ENCODE measurements around the gene LAMB3. TPM values are rescaled to one million over a fixed set of nuclear protein-coding genes. Genes with fewer than 3 reads are reported as not detected.

The LAMB3 gene
- total and polyA plus RNA-seq, 3 donors from 2014 or later = 1.6 to 2.0 (median 1.7) TPM

DNA sequence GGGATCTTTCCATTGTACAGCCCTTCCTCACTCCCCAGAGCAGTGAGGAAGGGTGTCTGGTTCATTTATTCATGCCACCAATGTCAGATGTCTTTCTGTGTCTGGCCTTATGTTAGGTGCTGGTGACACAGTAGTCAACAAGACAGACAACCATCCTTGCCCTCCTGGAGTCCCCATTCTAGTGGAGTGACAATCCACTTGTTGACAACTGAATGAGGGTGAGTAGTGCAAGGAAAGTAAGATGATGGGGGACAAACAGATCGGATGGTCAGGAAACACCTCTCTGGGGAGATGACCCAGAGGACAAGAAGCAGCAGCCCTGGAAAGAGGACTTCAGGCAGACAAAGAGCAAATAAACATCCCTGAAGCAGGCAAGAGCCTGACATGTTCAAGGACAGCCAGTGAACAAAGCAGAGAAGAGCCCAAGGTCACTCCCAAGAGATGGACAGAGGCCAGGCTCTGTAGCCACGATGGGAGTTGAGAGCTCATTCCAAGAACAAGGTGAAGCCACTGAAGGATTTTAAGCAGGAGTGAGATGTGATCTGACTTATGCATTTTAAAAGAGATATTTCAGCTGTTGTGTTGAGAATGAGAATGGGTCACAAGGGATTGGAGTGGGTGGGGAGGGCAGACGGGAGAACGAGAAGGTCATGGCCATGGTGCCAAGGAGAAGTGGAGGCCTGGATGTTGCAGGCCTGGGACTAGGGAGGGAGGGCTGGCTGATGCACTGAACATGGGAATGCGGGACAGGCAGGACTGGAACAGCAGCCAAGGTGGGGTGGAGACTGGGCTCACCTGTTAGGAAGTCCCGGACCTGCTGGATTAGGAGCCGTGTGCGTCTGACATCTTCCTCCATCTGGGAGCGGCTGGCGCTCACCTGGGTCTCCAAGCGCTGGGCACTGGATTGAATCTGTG is 30.2 kb downstream of the LAMB3 start:
- no peak overlapping the region for H3K27ac ChIP-seq
- WGBS, 2 donors = 62% methylated on average over 11 of the region's 11 CpGs
- intact Hi-C loops (cut with DNase I; ENCODE audit: low total_unique reads) = no loop called here

DNA sequence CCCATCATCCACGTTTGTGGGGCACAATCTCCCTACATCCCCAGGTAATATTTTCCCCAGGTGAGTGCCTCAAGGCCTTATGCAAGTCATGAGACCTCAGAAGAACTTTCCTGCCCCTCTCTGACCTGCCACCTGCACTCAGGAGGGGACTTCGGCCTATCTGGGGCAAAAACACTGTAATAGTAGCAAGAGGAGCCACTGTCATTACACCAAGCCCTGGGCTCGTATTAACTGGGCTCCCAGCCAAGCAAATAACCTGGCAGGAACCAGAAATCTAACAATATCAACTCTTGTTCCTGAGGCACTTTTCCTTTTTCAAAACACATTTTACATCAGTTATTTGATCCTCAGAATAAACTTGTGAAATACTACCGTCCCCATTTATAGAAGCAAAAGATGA is 30.9 kb downstream of the LAMB3 start:
- DNase-seq = no peak
- TF ChIP-seq, protein P1, sequence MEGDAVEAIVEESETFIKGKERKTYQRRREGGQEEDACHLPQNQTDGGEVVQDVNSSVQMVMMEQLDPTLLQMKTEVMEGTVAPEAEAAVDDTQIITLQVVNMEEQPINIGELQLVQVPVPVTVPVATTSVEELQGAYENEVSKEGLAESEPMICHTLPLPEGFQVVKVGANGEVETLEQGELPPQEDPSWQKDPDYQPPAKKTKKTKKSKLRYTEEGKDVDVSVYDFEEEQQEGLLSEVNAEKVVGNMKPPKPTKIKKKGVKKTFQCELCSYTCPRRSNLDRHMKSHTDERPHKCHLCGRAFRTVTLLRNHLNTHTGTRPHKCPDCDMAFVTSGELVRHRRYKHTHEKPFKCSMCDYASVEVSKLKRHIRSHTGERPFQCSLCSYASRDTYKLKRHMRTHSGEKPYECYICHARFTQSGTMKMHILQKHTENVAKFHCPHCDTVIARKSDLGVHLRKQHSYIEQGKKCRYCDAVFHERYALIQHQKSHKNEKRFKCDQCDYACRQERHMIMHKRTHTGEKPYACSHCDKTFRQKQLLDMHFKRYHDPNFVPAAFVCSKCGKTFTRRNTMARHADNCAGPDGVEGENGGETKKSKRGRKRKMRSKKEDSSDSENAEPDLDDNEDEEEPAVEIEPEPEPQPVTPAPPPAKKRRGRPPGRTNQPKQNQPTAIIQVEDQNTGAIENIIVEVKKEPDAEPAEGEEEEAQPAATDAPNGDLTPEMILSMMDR (IDR thresholded peaks at IDR 0.05) = no peak
- TF ChIP-seq POLR2A (IDR thresholded peaks at IDR 0.05) = no peak
- 35 to 41% methylated on average over 4 of the region's 4 CpGs for WGBS, 2 donors
- no peaks in the 10 kb centered on the region for H3K27me3 ChIP-seq
- peaks cover 18% of the 10 kb centered on the region for H3K4me1 ChIP-seq
- no peaks in the 10 kb centered on the region for H3K9me3 ChIP-seq
- no peak overlapping the region for H3K27ac ChIP-seq
- no peaks in the 10 kb centered on the region for H3K36me3 ChIP-seq (ENCODE audit: low read depth, missing control alignments)
- H3K4me3 ChIP-seq = no peak overlapping the region
- intact Hi-C loops (cut with DNase I; ENCODE audit: low total_unique reads) = no loop called here

More for the DNA sequence above, 30.2 kb downstream of the LAMB3 start:
- Histone ChIP-seq H3K27me3 (no peaks in the 10 kb centered on the region), H3K9me3 (no peaks in the 10 kb centered on the region), H3K4me3 (no peak overlapping the region), H3K4me1 (peaks cover 18% of the 10 kb centered on the region), H3K36me3 (ENCODE audit: low read depth, missing control alignments) (no peaks in the 10 kb centered on the region)
- no peak for TF ChIP-seq POLR2A (IDR thresholded peaks at IDR 0.05)
- TF ChIP-seq, protein P1 (IDR thresholded peaks at IDR 0.05) = no peak
- peak; percentile 75 for DNase-seq

DNA sequence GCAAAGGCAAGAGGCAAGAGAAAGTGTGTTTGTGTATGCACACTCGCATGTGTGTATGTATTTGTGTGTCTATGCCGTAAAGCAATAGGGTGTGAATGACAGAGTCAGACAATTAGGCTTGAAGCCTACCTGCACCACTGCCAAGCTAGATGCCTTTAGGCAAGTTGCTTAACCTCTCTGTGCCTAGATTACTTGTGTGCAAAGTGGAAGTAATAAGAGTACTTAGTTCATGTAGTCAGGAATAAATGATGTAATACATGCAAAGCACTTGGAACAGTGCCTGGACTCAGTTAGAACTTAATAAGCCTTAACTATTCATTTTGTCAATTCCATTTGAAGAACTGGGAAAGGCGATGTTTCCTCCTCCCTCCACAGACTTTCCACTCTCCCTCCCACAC is 31.7 kb downstream of the LAMB3 start:
- Histone ChIP-seq H3K27me3 (no peaks in the 10 kb centered on the region), H3K4me3 (no peak overlapping the region), H3K36me3 (ENCODE audit: low read depth, missing control alignments) (no peaks in the 10 kb centered on the region), H3K27ac (no peak overlapping the region), H3K4me1 (peaks cover 18% of the 10 kb centered on the region), H3K9me3 (no peaks in the 10 kb centered on the region)
- TF ChIP-seq, protein P1 (IDR thresholded peaks at IDR 0.05) = no peak
- no peak for TF ChIP-seq POLR2A (IDR thresholded peaks at IDR 0.05)
- WGBS, 2 donors = 81 to 92% methylated on average over 3 of the region's 3 CpGs
- no peak for DNase-seq
- intact Hi-C loops (cut with DNase I; ENCODE audit: low total_unique reads) = no loop called here

- Histone ChIP-seq H3K9me3 (no peaks in the 10 kb centered on the region), H3K4me1 (peaks cover 18% of the 10 kb centered on the region), H3K27me3 (no peaks in the 10 kb centered on the region), H3K4me3 (no peak overlapping the region), H3K27ac (no peak overlapping the region), H3K36me3 (ENCODE audit: low read depth, missing control alignments) (no peaks in the 10 kb centered on the region)
- no peak for DNase-seq
- WGBS, 2 donors = 87 to 91% methylated on average over 7 of the region's 7 CpGs
- intact Hi-C loops (cut with DNase I; ENCODE audit: low total_unique reads) = no loop called here
- TF ChIP-seq POLR2A (IDR thresholded peaks at IDR 0.05) = no peak
- TF ChIP-seq, protein P1 (IDR thresholded peaks at IDR 0.05) = no peak
Measured at GRCh38 chr1:209619696-209620486, 32.3 kb downstream of the LAMB3 start.

Measured in testis (tissue), 3 donors.